GM18858 (cell line): ENCODE measurements around the gene MGST2.

Source experiments
- ATAC-seq: cut with Tn5 transposase; IDR thresholded peaks from one replicate; pipeline ENCODE4 v1.9.1; 2021; ENCODE audit not compliant: unreplicated experiment

MGST2 gene

GRCh38 chr4:139669335-139669734 is 3.7 kb downstream of the MGST2 start:
- no peak for ATAC-seq

- no peak for ATAC-seq
These were observed 4.3 kb downstream of the MGST2 start for GRCh38 chr4:139669890-139670289.

GRCh38 chr4:139670775-139671174 is 5.2 kb downstream of the MGST2 start:
- no peak for ATAC-seq

- no peak for ATAC-seq
These were observed 6.6 kb downstream of the MGST2 start for GRCh38 chr4:139672215-139672614.

GRCh38 chr4:139672732-139673131 is 7.1 kb downstream of the MGST2 start:
- no peak for ATAC-seq

- ATAC-seq: peak; percentile 85
These were observed 9.4 kb downstream of the MGST2 start for GRCh38 chr4:139674875-139675550.

- ATAC-seq: no peak
These were observed 10.0 kb downstream of the MGST2 start for GRCh38 chr4:139675651-139676050.

GRCh38 chr4:139676365-139676764 is 10.7 kb downstream of the MGST2 start:
- no peak for ATAC-seq

- no peak for ATAC-seq
These were observed 11.4 kb downstream of the MGST2 start for GRCh38 chr4:139676913-139677585.

- ATAC-seq: no peak
These were observed 16.7 kb downstream of the MGST2 start for GRCh38 chr4:139682309-139682708.

- ATAC-seq: no peak
These were observed 17.1 kb downstream of the MGST2 start for GRCh38 chr4:139682741-139683151.

- ATAC-seq: no peak
These were observed 18.7 kb downstream of the MGST2 start for GRCh38 chr4:139684351-139684750.

GRCh38 chr4:139685180-139685579 is 19.6 kb downstream of the MGST2 start:
- no peak for ATAC-seq

- no peak for ATAC-seq
These were observed 20.5 kb downstream of the MGST2 start for GRCh38 chr4:139686130-139686529.

- ATAC-seq: no peak
These were observed 21.4 kb downstream of the MGST2 start for GRCh38 chr4:139686988-139687387.

- no peak for ATAC-seq
These were observed 23.6 kb downstream of the MGST2 start for GRCh38 chr4:139689093-139689722.

GRCh38 chr4:139690419-139690818 is 24.8 kb downstream of the MGST2 start:
- ATAC-seq: no peak

- no peak for ATAC-seq
These were observed 26.8 kb downstream of the MGST2 start for GRCh38 chr4:139692309-139693012.

- ATAC-seq: no peak
These were observed 29.0 kb downstream of the MGST2 start for GRCh38 chr4:139694522-139695107.

- ATAC-seq: no peak
These were observed 30.9 kb downstream of the MGST2 start for GRCh38 chr4:139696491-139696890.
